ENCODE data around the gene MT1G.
A peak's percentile ranks its signal among the peaks of the same experiment; 100 is the strongest.
"Not testable (repeated sequence)": the region's sequence is repeated elsewhere in the genome, so short reads cannot be mapped to it uniquely, and the experiment has no call there.

The MT1G gene

DNA sequence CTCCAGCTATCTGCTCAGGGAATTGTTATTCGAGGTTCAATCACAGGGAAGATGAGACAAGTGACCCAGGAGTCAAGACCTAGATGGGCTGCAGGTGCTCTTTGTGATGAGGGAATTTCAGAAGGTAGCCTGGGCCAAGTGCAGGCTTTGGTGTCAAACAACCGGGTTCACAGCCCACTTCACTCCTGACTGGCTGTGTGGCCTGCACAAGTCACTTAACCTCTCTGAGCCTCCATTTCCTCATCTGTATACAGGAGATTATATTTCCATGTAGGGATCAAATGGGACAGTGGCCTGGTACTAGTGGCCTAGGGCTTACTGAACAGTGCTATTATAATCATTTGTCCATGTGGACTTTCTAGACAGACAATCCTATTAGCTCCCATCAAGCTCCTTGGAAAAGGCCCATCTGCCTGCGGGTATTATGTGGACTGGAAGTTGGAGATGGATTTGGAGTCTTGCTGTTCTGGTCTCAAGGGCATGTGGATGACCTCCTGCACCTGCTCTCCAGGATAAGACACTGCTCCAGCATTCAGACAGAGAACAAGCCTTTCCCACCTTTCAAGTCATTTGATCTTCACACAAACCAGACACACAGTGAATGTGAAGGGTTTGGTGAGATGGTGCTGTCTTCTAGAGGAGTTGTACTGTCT lies 11.3 kb upstream of the MT1G start:
- no peaks in the 10 kb centered on the region for H3K36me3 Mint-ChIP-seq (ENCODE audit: low read depth)
- ATAC-seq, result no peak
- H3K4me3 Mint-ChIP-seq, result no peak overlapping the region
- H3K27ac Mint-ChIP-seq, result no peak overlapping the region
- H3K4me1 Mint-ChIP-seq, result peaks cover 41% of the 10 kb centered on the region
- no peaks in the 10 kb centered on the region for H3K9me3 Mint-ChIP-seq
- no peak for DNase-seq
- H3K27me3 Mint-ChIP-seq, result peaks cover 14% of the 10 kb centered on the region

DNA sequence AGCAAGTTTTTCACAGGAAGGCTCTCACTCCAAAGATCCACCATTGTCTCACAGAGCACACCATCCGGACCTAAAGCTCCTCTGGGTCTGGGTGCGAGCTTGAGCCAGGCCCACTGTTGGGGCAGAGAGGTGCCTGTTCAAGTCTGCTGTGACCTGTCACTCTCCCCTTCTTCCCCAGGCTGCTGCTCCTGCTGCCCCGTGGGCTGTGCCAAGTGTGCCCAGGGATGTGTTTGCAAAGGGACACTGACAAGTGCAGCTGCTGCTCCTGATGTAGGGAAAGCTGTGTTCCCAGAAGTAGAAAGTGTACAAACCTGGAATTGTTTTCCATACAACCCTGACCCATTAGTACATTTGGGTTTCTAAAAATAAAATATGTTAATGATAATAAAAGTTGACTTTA lies 9.6 kb upstream of the MT1G start:
- DNase-seq (no peak), ATAC-seq (no peak)
- Mint-ChIP-seq H3K4me3 (no peak overlapping the region), H3K36me3 (ENCODE audit: low read depth) (no peaks in the 10 kb centered on the region), H3K4me1 (peaks cover 29% of the 10 kb centered on the region), H3K9me3 (no peaks in the 10 kb centered on the region), H3K27me3 (peaks cover 22% of the 10 kb centered on the region), H3K27ac (no peak overlapping the region)

DNA sequence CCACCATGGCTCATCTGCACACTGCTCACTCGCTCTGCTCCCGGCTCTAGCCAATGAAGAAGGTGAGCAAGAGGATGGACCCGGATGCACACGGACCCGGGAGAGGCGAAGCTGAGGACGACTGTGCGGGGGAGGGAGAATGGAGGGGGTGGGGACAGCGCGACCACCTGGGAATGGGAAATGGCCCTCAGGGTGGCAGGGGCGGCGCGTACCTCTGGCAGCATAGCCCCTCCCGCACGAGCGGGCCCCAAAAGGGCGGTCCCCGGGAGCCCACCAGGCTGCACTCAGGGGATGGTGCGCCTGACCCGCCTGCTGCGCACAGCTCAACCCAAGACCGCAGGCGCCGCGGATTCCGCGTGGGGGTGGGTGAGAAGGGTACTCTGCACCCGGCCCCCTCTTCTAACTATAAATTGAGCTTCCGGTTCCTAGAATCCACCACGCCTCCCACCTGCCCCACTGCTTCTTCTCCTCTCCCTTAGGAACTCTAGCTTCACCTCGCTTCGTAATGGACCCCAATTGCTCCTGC lies 7.9 kb upstream of the MT1G start:
- Mint-ChIP-seq H3K36me3 (ENCODE audit: low read depth) (no peaks in the 10 kb centered on the region), H3K27ac (peak overlapping the region; percentile 7), H3K4me3 (peak overlapping the region; percentile 48), H3K4me1 (peaks cover 19% of the 10 kb centered on the region), H3K9me3 (no peaks in the 10 kb centered on the region), H3K27me3 (peaks cover 38% of the 10 kb centered on the region)
- peak; percentile 53 for DNase-seq
- ATAC-seq, result peak; percentile 46

DNA sequence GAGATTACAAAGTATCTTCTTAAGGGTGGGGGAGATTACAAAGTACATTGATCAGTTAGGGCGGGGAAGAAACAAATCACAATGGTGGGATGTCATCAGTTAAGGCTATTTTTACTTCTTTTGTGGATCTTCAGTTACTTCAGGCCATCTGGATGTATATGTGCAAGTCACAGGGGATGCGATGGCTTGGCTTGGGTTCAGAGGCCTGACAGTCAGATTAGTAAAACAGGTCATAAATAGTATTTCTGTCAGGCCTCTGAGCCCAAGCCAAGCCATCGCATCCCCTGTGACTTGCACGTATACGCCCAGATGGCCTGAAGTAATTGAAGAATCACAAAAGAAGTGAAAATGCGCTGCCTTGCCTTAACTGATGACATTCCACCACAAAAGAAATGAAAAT lies 6.7 kb upstream of the MT1G start:
- not testable (repeated sequence) for ATAC-seq; H3K9me3 Mint-ChIP-seq; H3K4me3 Mint-ChIP-seq; DNase-seq; H3K27ac Mint-ChIP-seq; H3K36me3 Mint-ChIP-seq (ENCODE audit: low read depth)
- Mint-ChIP-seq H3K4me1 (peaks cover 19% of the 10 kb centered on the region), H3K27me3 (peaks cover 49% of the 10 kb centered on the region)

DNA sequence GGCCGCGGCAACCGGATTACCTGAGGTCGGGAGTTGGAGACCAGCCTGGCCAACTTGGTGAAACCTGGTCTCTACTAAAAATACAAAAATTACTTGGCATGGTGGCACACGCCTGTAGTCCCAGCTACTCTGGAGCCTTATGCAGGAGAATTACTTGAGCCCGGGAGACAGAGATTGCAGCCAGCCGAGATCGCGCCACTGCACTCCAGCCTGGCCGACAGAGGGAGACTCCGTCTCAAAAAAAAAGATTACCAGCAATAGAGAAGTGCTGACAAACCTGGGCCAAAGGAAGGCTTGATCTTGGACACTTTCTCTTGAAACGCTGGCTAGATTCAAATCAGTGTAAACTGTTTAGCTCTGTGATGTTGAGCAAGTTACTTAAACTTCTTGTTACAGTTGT lies 6.1 kb upstream of the MT1G start:
- no peaks in the 10 kb centered on the region for H3K9me3 Mint-ChIP-seq
- H3K27me3 Mint-ChIP-seq, result peaks cover 55% of the 10 kb centered on the region
- no peaks in the 10 kb centered on the region for H3K36me3 Mint-ChIP-seq (ENCODE audit: low read depth)
- DNase-seq, result no peak
- ATAC-seq, result no peak
- no peak overlapping the region for H3K4me3 Mint-ChIP-seq
- peaks cover 19% of the 10 kb centered on the region for H3K4me1 Mint-ChIP-seq
- no peak overlapping the region for H3K27ac Mint-ChIP-seq

DNA sequence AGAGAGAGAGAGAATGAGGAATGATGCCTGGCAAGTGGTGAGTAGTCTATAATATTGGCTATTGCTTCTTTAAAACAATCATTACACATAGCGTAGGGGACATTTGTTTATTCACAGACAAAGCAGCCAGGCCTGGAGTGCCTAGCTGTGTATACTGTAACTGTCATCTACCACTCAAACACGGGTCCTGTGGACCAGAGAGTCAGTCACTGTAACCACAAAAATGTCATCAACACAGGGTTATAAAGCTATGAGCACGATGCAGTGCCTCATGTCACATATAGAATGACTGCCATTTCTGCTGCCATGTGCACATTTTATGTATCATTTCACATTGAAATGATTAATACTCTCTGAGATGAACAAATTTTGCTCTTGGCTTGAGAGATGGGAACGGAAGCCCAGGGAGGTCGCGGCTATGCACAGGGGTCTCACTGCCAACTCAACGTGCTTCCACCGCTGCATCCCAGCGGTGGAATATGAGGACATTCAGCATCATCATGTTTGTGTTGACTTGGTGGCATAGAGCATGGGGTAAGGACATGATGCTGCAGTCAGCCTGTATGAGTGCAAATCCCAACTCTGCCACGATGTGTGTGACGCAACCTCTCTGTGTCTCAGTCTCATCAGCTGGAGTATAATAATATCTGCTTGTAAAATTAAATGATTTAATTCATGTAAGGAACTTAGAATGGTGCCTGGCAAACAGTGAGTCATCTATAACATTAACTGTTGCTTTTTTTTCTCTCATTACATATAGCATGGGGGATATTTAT lies 5.1 kb upstream of the MT1G start:
- Mint-ChIP-seq H3K4me1 (peaks cover 23% of the 10 kb centered on the region), H3K4me3 (no peak overlapping the region), H3K27me3 (peaks cover 63% of the 10 kb centered on the region), H3K9me3 (no peaks in the 10 kb centered on the region), H3K36me3 (ENCODE audit: low read depth) (no peaks in the 10 kb centered on the region), H3K27ac (no peak overlapping the region)
- DNase-seq (no peak), ATAC-seq (no peak)

DNA sequence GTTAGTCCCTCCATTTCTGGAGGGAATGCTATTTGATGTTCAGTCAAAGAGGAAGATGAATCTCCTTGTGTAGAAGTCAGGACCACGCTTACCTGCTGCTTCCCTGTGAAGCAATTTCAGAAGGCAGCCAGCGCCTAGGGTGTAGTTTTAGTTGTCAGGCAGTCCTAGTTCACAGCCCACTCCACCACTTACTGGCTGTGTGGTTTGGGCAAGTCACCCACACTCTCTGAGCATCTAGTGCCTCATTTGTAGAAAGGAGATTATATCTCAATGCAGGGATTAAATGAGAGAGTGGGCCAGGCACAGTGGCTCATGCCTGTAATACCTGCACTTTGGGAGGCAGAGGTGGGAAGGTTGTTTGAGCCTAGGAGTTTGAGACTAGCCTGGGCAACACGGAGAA lies 4.3 kb upstream of the MT1G start:
- H3K27ac Mint-ChIP-seq; DNase-seq; ATAC-seq; H3K4me3 Mint-ChIP-seq; H3K9me3 Mint-ChIP-seq; H3K36me3 Mint-ChIP-seq (ENCODE audit: low read depth): not testable (repeated sequence)
- H3K27me3 Mint-ChIP-seq, result peaks cover 70% of the 10 kb centered on the region
- H3K4me1 Mint-ChIP-seq, result peaks cover 25% of the 10 kb centered on the region

DNA sequence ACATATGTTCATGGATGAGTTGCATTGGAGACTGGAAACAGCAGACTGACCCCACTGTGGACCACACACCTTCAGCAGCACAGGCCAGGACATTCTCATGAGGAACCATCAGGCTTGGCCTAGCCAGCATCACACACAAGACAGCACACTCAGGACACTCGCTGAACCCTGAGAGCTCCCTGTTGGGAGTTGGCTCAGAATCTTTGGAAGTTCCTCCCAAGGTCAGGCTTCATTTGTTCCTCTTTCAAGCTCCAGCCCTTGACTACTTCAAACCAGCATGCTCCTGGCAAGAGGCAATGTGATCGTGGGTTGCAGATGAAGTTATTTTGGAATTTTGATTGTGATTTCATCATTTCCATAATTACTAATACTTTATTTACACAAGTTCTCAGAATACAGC lies 3.8 kb upstream of the MT1G start:
- H3K27me3 Mint-ChIP-seq, result peaks cover 74% of the 10 kb centered on the region
- not testable (repeated sequence) for H3K4me3 Mint-ChIP-seq; H3K36me3 Mint-ChIP-seq (ENCODE audit: low read depth); DNase-seq; ATAC-seq; H3K27ac Mint-ChIP-seq; H3K9me3 Mint-ChIP-seq
- H3K4me1 Mint-ChIP-seq, result peaks cover 25% of the 10 kb centered on the region

DNA sequence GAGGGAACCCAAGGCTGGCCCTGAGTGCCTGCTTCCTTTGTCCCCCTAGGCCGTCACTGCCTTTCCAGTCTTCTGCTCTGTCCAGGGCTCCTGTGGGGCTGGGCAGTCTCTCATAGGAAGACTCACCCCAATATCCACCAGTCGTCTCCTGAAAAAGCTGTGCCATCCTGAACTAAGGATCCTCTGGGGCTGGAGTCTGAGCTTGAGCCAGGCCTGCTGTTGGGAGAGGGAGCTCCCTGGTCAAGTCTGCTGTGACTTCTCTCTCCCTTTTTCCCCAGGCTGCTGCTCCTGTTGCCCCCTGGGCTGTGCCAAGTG lies 2.7 kb upstream of the MT1G start:
- ATAC-seq (no peak), DNase-seq (no peak)
- Mint-ChIP-seq H3K27me3 (peaks cover 79% of the 10 kb centered on the region), H3K4me3 (no peak overlapping the region), H3K27ac (no peak overlapping the region), H3K36me3 (ENCODE audit: low read depth) (no peaks in the 10 kb centered on the region), H3K9me3 (no peaks in the 10 kb centered on the region), H3K4me1 (peaks cover 17% of the 10 kb centered on the region)

DNA sequence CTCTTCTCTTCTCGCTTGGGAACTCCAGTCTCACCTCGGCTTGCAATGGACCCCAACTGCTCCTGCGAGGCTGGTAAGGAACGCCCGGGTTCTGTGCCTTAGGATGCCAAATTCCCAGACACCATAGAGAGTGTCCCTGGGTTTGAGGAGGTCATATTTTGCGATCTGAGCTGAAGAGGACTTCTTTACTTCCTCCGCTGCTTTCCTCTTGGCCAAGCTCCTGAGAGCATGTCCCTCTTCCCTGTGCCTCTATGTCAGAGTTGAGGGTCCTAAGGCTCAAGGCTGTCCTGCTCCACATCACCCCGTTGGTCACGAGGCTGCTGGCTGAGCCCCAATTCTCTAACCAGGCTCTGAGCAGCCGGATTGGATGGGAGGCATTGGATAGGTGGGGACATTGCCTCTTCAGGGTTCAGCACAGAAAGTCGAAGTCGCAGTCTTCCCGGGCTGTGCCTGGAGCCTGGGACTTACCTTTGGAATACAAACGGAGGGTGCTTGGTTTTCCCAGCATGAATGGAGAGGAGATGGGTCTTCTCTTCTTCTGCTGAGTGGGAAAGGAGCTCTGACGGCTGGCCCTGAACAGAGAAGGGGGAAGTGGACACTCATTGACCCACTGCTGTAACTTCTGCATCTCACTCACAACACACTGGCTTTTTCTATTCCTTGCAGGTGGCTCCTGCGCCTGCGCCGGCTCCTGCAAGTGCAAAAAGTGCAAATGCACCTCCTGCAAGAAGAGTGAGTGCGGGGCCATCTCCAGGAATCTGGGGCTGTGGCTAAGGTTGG lies 2.2 kb upstream of the MT1G start:
- DNase-seq, result no peak
- ATAC-seq, result no peak
- peaks cover 73% of the 10 kb centered on the region for H3K27me3 Mint-ChIP-seq

DNA sequence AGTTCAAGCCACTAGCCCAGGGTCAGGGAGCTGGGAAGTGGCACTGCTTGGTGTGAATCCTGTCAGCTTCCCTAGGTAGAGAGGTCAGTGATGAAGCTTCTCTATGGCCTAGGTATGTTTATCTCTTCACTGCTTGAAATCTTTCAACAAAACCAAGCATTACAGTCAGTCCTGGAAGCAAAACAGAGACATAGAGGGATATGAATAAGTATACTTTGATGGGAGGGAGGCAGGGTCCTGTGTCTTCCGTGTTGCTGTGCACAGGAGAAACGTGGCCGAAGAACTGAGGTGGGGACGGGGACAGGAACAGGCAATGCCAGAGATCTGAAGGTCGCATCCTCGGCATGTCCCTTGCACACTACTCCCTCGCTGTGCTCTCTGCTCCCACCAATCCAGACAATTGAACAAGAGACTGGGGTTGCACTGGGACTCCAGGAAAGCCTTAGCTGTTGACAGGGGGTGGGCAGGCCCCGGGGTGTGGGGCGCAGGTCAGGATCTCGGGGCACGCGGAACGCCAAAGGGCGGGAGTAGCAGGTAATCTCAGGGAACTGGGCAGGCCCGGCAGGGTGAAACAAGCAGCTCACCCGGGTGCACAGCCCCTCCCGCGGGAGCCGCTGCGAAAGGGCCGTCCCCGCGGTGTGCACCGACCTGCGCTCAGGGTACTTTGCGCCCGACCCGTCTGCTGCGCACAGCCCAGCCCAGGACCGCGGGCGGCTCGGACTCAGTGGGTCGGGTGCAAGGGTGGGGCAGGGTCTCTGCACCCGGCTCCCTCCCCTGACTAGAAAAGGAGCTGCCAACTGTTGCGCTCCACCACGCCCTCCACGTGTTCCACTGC lies 1.4 kb upstream of the MT1G start, which contains the start of gene MT1H:
Gene MT1H, plus strand, starts transcription at position 810 of the 835 bp plus-strand sequence. CDS start 71 bp downstream, outside the sequence.
- Mint-ChIP-seq H3K36me3 (ENCODE audit: low read depth) (no peaks in the 10 kb centered on the region), H3K27me3 (peaks cover 68% of the 10 kb centered on the region), H3K4me3 (peak within 1 kb of the TSS; percentile 37), H3K9me3 (no peaks in the 10 kb centered on the region), H3K27ac (no peak within 1 kb of the TSS), H3K4me1 (peaks cover 16% of the 10 kb centered on the region)
- no peak for ATAC-seq
- no peak for DNase-seq

More for the DNA sequence above, 2.2 kb upstream of the MT1G start:
- no peaks in the 10 kb centered on the region for H3K9me3 Mint-ChIP-seq
- H3K36me3 Mint-ChIP-seq (ENCODE audit: low read depth), result no peaks in the 10 kb centered on the region
- no peak overlapping the region for H3K27ac Mint-ChIP-seq
- H3K4me1 Mint-ChIP-seq, result peaks cover 15% of the 10 kb centered on the region
- peak overlapping the region; percentile 37 for H3K4me3 Mint-ChIP-seq

DNA sequence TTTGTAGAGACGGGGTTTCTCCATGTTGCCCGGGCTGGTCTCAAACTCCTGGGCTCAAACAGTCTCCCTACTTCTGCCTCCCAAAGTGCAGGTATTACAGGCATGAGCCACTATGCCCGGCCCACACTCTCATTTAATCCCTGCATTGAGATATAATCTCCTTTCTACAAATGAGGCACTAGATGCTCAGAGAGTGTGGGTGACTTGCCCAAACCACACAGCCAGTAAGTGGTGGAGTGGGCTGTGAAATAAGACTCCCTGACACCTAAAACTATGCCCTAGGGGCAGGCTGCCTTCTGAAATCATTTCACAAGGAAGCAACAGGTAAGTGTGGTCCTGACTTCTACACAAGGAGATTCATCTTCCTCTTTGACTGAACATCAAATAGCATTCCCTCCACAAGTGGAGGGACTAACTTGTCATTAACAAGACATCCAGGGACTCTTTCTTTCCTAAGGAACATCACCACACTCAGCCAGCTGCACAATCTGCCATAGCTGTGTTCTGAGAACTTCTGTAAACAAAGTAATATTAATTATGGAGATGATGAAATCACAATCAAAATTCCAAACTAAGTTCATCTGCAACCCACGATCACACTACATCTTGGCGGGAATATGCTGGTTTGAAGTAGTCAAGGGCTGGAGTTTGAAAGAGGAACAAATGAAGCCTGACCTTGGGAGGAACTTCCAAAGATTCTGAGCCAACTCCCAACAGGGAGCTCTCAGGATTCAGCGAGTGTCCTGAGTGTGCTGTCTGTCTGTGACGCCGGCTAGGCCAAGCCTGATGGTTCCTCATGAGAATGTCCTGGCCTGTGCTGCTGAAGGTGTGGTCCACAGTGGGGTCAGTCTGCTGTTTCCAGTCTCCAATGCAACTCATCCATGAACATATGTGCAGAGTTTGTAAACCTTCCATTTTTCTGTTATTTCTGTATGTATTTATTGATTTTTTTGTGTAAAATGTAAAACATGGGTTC lies 2.3 kb downstream of the MT1G start:
- Mint-ChIP-seq H3K4me1 (peaks cover 27% of the 10 kb centered on the region), H3K27me3 (peaks cover 46% of the 10 kb centered on the region)
- not testable (repeated sequence) for H3K36me3 Mint-ChIP-seq (ENCODE audit: low read depth); H3K27ac Mint-ChIP-seq; H3K4me3 Mint-ChIP-seq; DNase-seq; H3K9me3 Mint-ChIP-seq
- peak; percentile 21 for ATAC-seq

DNA sequence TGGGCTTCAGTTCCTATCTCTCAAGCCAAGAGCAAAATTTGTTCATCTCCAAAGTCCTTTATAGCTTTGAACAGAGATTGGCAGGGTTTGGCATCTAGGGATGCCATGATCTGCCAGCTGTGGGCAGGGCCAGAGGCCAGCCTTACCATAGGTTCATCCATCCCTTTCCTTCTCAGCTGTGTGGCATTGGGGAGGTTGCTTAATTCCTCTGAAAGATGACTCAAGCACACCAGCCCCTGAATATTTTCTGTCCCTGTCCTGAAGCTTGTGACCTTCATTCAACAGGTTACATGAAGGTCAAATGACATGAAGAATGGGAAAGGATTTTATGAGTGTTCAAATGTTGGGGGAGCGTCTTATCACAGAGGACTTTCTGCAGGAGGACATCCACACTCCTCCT lies 3.4 kb downstream of the MT1G start:
- no peak for ATAC-seq
- peaks cover 25% of the 10 kb centered on the region for H3K4me1 Mint-ChIP-seq
- H3K4me3 Mint-ChIP-seq, result no peak overlapping the region
- H3K27me3 Mint-ChIP-seq, result peaks cover 36% of the 10 kb centered on the region
- H3K27ac Mint-ChIP-seq, result no peak overlapping the region
- no peaks in the 10 kb centered on the region for H3K9me3 Mint-ChIP-seq
- no peaks in the 10 kb centered on the region for H3K36me3 Mint-ChIP-seq (ENCODE audit: low read depth)
- DNase-seq, result no peak

All from activated naive CD8-positive, alpha-beta T cell treated with anti-CD3 and anti-CD28 coated beads, Interleukin-2, amount 50 U/mL, for 24 hours (primary cell).